Activated CD4-positive, alpha-beta T cell treated with anti-CD3 and anti-CD28 coated beads, Interleukin-2, Interleukin-6, amounts not matched to agents 100 ng/mL and 50 ng/mL, durations not matched to agents 16 hours and 8 hours (primary cell): Measurements from ENCODE around the gene HDAC4.

Source experiments
- DNase-seq: peaks from one replicate; pipeline ENCODE4 v3.0.0-alpha.2; 2020

HDAC4 gene

DNA sequence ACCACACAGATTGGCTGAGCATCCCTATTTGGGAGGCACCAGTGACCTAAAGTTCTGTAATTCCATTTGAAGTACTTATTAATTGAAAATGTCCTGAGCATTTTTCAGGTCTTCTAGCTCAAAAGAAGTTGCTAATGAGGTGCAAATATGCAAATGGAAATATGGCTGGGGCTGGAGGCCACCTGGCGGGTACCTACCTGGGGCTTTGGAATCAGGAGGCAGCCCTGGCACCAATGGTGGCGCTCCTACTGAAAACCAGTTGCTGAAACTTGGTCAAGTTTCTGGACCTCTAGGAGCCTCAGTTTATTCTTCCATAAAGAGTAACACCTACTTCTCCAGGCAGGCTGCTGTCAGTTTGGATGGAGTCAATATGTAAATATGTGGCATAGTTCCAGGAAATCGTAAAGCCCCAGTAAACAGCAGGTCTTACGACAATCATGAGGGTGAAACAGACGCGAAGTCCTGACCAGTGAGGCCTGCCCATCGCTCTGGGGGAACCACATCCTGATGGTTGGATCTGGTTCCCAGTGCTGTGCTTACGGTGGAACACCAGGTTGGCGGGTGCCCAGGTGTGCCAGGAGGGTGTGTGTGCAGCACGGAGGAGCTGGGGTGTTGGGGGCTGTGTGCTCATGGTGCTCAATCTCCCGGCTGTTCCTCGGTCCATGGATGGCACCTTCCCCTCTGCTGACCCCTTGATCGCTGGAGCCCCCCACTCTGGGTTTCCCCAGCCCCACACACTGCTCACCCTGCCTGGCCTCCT is 366.8 kb downstream of the HDAC4 start:
- DNase-seq, result no peak

DNA sequence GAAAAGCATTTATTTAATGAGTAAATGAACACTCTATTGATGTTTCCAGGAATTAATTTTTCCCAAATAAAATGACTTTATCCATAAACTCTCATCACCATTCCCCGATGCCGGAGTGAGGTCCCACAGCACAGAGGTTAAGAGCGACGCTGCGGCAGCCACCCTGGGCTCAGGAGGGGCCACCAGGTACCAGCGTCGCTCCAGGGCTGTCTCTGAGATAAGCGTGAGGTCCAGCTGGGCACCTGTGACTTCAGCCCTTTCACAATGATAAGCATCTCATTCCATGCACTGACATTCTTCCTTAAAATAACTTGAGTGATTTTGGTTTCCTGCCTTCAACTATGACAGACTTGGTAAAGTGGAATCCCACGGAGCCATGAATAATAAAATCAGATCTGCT is 370.9 kb downstream of the HDAC4 start:
- no peak for DNase-seq

DNA sequence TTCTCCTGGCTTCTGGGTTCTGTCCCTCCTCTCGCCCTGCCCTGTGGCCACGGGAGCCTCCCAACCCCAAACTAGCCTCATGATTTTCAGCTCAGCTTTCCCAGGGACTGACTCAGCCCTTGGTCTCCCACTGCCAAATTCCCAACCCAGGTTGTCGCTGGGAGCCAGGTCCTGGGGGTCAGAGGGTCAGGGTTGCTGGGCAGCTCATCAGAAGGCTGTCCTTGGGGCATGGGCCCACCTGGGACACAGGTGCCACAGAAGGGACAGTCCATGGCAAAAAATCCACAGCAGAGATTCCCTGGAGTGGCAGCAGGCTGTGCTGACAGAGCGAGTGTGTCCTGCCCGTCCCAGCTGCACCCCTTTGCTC is 372.6 kb downstream of the HDAC4 start:
- DNase-seq, result no peak

DNA sequence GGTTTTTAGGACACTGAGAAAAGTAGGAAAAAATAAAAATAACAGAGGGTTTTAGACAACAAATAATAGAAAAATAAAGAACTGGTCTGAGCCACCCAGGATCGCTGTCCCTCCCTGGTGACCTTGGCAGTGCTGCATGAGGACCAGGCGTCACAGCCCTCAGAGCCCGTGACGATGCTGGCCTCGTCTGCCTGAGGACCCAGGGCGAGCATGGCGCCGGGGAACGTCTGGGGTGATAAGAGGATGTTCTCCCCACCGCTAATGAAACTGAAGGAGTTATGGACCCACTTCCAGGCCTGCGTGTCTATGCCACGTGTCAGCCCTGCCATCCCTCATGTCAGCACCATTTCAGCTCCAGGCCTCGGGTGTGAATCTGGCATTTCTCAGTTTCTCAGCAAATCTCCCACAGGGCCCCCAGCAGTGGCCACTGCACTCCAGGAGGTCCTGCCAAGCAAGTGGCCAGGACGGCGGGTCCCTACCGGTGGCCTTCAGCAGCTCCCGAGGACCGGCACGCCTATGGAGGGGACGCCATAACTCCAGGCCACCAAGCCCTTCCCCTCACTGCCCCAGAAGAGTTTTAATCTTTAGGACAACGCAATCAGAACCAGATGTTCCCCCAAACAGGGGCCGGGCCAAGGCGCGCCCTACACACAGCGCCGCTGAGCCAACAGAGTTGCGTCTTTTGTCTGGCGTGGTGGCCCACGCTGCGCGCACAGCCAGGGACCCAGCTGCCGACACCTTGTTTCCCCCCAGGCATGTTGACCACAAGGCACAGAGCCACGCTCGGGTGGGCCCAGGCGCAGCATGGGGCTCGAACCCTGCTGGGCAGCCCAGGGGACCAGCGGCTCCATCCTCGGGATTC is 373.2 kb downstream of the HDAC4 start:
- DNase-seq, result no peak

DNA sequence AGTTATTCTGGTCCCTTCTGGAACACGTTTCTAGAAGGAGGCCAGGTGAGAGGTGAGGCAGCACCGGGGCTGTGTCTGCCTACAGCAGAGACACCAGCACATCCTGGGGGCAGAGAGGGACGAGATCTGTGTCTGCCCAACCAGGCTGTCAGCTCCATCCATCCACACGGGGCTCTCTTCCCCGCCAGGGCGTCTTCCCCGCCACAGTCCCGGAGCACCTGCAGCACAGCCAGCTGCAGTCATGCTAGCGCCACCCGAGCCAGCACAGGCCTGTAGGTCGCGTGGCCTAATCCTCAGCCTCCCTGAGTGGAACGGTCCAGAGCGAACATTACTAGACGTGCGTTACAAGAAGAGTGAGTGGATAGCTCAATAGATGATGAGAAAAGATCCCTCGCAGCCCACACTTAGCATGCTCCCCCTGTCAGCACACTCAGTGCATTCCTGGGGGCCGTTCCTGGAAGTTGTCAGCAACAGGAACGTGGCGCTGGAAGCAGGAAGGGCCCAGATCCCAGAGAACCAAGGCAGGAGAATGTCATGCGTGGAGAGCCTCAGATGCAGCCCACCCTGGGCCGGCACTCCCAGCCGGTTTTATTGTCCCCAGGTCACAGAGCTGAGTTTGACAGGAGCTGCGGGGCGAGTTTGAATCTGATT is 374.0 kb downstream of the HDAC4 start:
- no peak for DNase-seq

DNA sequence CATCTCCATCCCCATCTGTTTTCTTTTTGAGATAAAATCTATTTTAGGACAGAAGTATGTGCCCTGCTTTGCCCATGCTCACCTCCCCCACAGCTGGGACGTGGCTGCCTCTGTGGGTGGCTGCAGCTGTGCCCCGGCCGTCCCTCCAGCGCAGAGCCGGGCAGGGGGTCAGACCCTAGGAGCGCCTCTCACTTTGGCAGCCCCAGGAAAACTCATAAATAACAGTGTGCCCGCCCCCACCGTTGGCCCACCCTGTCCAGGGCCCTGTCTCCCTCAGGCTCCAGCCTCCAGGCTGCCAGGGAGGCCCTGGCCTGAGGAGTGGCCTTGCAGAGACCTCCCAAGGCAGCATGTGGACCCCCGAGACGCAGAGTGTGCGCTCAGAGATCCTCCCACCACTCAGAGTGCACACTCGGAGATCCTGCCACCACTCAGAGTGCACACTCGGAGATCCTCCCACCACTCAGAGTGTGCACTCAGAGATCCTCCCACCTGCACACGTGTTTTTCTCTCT is 374.8 kb downstream of the HDAC4 start:
- DNase-seq, result no peak

DNA sequence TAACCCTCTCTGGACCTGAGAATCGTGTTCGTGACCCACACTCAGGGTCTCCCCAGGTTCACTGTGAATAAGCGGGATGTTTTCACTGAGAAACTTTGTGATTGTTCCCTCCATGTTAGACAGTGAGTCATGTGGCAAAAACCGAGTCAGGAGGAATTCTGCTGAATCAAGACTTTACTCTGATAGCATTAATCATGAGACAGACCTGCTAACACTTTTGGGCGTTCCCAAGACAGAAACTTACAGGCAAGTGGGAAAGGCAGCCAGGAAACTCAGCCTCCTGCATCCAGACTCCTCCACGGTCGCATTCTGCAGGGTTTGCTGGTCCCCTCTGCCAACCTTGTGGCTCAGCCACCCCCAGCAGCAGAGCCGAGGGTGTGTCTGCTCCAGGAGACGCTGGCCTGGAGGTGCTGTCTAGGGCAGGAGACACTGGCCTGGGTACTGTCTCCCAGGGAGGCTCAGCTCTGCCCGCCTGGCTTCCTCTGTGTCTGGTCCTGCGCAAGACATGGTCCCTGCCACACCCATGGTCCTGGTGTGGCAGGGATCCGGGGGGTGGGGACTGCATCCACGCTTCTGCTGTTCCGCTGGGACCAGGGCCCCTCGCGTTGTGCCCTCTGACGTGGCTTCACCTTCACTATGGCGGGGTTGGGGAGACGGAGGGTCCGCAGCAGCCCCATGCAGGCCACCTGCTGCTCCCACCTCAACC is 375.6 kb downstream of the HDAC4 start:
- DNase-seq, result no peak

DNA sequence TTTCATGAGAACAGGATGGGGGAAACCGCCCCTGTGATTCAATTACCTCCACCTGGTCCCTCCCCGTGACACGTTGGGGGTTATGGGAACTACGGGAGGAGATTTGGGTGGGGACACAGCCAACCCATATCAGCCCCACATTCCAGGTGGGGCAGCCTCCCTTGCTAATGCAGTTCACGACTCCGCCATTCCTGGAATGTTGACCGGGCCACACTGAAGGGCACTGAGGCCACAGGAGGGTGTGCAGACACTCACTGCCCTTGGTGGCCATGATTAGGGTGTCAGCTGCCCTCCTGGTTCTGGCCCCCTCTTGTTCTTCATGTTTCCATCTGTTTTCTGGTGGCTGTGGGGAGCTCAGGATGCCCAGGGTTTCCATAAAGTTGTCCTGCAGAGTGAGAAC is 376.6 kb downstream of the HDAC4 start:
- no peak for DNase-seq

DNA sequence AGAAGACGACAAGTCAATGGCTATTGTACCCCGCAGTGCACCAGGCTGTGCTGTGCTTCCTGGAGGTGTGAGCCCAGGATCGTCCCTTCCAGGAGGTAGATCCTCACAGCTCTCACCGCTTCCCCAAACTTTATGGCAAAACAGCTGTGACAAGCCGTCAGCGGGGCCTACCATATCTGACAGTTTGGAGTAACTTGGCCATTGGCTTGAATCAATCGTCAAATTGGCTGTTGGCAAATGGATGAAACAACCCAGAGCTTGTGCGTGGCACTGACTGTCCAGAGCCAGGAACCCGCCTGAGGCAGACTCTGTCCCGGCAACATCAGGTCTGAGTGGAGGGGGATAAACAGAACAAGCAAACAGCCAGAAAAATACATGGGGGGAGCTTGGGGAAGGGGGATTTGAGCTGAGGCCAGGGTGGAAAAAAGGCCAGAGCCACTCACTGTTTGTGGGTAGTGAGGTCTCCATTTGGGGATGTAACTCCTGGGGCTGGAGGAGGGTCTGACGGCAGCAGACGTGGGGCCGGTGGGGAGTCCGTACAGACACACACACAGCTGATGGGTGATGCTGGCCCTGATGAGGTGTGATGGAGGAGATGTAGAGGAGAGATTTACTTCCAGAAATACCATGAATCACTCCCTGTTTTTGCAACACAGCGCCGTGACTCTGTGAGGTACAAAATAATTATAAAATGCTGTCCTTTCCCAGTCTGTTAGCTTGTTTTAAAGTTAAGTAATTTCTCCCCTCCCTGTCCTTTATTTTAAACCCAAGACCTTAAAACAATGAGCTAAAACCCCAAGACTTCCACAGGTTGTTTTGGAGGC is 378.2 kb downstream of the HDAC4 start:
- DNase-seq, result no peak

DNA sequence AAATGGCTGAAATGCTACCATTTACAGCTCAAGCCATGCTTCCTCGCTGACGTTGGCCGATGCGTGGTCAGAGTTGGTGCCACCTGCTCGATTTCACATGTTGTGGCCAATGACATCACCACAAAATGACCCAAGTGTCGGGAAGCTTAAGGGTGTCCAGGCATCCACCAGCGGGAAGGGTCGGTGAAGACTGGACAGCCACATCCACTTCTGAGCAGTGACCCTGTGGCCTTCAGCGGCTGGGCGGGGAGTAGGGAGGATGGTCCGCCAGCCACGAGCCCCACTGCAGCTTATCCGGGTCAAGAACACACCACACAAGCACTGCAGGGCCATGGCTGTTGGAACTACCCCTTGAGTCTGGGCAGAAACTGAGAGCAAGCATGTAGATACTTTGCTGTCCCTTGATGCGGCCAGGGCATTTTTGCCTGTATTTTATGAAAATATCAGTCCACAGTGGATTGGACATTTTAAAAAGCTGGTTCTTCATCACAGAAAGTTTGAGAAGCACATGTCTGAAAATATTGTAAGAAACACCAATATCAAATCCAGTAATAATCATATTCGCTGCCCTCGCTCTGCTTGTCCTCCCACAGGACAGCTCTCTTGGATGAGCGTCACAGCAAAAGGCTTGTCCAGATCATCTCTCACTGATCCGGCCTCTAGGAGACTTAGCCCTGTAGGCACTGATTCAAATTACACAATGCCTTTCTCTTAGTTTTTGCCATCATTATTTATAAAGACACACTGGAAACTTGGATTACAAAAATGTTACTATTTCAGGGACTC is 379.0 kb downstream of the HDAC4 start:
- no peak for DNase-seq

DNA sequence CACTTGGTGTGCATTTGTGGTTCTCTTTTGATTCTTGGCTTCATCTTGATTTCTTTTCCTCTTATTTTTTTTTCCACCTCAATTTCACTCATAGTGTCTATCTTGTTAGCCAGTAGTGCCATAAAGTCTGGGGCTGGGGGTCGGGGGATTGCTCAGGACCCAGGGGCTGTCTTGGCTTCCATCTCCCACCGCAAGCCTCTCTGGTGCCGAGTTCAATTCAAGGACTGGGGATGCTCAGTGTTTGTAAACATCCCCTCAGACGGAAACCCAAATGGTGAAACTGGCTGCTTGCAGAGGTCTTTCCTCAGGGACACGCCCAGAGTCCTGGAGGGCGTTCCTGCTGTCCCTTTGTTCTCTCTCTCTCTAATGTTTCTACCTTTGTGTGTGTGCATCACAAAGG is 379.6 kb downstream of the HDAC4 start:
- no peak for DNase-seq

DNA sequence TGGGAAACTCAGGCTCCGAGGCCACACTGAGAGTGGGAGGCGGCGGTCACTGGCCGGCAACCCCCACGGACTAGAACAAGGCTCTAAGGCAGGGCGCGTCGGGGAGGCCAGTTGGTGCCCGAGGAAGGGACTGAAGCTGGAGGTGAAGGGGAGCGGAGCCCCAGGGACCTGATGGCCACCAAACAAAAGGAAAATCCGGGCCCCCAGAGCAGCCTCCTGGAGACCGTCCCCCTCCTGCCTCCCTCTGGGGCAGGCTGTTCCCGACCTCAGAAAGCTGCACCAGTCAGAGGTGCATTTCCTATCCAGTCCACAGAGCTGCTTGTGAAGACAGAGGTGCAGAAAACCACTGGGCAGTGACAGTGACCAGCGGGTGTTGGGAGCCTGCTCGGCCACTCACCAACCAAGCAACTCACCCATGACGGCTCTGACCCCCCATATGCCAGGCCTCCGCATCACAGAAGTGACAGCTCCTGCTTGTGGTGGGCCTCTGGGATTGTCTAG is 380.2 kb downstream of the HDAC4 start:
- DNase-seq, result no peak

DNA sequence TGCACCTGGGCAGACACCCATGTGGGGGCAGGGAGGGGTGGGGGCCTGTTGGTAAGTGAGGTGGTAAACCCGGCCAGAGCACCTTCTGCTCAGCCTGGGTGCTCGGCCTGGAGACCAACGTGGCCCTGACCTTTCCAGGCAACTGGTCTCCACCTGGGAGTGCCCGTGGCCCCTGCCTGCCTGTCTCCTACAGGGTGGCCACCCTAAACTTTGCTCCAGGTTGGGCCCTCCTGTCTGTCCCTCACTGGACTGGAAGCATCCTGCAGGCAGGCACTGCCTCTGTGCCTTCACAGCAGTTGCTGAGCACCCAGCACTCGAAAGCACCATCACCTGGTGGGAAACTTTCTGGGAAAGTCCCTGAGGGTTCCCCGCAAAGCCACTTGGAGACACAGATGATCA is 381.6 kb downstream of the HDAC4 start:
- no peak for DNase-seq

DNA sequence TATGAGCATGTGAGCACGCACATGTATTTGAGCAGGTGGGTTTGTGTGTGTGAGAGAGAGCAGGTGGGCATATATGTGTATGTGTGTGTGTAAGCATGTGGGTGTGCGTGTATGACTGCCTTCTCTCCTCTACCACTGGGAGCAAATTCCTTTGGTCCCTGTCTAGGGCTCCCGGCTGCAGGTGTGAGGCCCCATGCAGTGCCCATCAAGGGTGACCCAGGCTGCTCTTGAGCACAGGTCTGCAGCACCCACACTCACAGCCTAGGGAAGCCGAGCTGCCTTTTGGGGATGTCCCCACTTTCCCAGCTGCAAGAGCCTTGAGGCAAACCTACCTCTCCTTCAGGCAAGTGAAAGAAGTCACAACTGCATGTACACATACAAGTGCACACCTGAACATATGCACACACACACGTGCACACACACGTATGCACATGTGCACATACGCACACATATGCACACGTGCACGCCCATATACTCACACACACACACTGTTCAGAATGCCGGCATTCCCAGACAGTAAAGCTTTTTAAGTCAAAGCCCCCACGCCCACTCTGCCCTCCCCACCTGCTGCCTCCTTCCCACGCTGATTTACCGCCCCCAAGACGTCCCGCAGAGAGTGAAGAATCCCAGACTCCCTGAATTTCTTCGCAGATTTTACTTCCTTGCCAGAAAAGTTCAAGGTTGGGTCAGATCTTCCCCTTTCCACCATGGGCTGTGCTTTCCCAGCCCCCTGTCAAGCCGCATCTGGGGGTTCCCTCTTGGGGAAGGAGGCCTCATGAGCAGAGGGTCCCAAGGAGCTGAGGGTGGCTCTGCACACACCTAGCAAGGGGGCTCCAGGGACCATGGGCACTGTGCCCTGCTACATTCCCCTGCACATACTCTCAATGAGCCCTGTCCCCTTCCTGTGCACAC is 382.3 kb downstream of the HDAC4 start:
- no peak for DNase-seq

DNA sequence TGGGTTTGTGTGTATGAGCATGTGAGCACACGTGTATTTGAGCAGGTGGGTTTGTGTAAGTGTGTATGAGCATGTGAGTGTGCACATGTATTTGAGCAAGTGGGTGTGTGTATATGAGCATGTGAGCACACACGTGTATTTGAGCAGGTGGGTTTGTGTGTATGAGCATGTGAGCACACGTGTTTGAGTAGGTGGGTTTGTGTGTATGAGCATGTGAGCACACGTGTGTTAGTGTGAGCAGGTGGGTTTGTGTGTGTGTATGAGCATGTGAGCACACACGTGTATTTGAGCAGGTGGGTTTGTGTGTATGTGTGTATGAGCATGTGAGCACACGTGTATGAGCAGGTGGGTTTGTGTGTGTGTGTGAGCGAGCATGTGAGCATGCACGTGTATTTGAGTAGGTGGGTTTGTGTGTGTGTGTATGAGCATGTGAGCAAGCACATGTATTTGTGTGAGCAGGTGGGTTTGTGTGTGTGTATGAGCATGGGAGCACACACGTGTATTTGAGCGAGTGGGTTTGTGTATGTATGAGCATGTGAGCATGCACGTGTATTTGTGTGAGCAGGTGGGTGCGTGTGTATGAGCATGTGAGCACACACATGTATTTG is 383.2 kb downstream of the HDAC4 start:
- DNase-seq, result no peak

DNA sequence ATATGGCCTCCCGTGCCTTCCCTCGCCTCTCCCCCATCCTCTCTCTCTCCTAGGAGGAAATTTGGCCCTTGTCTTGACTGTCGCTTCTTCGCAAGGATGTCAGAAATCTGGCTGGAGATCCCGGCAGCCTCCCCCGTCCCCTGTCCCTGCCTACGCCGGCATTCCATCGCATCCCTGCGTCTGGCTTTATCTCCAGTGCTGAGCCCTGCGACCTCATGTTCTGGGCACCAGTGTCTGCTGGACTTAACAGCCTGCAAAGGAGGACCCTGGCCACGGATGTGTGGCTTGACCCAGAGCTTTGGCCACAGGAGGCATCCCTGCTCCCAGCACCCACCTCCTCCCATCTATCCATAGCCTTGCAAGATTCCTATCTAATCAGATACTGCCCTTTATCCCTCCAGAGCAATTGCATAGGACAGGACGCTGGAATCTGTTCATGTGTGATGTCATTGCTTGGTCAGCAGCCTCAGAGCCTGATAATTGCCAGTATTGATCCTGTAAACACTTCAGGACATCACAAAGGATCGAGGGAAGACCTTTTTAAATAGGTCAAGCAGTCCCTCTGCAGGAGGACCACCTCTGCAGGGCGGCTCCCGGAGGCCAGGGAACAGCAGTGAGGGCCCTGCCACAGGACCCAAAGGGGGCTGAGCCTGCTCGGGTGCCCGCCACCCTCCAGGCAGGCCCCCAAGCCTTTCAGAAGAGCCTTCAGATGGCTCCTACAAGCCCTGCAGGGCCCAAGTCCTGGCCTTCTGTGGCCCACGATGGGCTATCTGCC is 384.7 kb downstream of the HDAC4 start:
- DNase-seq, result no peak

DNA sequence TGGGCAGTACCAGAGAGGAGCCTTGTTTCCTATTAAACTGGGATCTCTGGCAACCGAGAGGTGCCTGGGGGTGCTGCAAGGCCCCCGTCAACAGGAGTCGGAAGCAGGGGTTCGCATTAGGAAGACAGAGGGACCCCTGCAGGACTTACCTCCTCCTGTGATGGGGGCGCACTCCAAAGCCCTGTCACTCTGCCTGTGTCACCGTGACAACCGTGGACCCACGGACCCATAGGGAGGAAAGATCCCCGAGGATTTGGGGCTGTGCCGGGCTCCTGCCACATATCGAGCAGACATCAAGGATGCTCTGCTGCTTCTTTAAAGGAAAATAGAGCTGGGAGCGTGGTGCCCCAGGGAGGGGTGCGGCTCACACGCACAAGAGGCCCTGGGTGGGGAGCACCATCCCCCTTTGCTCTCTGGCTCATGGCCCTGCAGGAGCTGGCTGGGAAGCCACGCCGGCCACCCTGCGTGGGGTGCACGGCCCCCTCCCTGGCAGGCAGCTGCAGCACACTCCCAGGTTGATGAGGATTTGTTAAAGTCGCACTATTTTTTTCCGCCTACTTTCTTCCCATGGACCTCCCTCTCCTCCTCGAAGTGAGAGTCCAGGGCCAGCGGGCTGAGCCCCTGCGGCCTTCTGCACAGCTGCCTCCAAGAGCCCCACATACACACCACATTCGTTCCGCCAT is 385.5 kb downstream of the HDAC4 start:
- DNase-seq, result no peak
